ENCODE data around the gene KRT82. TPM values are rescaled to one million over a fixed set of nuclear protein-coding genes. Genes with fewer than 3 reads are reported as not detected.

The KRT82 gene
- total and polyA plus RNA-seq, 2 of the 8 experiments (the other 6 are each of a cell fraction or from before 2014, with no cell fraction given): not detected

DNA sequence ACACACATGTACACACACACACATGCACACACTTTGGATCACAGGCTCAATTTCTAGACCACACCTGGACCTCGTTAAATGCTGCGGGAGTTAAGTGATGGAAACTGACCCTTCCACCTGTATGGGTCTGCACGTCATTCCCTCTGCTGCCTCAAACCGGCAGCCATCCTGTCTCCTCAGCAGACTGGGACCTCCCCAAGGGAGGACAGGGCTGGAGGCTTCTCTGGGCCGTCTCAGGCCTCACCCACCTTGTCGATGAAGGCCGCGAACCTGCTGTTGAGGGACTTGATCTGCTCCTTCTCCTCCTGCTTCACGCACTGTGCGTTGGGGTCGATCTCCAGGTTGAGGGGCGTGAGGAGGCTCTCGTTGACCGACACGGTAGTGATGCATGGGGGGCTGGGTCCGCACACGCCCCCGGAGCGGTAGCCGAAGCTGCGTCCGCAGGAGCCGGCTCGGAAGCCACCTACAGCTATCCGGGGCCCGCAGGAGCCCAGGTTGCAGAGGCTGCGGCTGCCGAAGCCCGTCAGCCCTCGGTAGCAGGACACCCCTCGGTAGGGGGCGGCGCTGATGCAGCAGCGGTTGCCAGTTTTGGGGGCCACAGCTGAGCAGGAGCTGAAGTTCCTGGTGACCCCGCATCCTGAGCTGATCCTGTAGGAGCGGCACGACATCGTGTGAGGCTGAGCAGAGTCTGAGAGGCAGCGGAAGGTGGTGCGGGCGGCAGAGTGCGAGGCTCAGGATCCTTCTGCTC is 39.2 kb downstream of the KRT82 start, which contains the start of gene KRT85:
Gene KRT85, minus strand, starts transcription at position 744 of the 748 bp plus-strand sequence. Its CDS starts 76 bp downstream, at position 668.
- Histone ChIP-seq H3K23me2 (ENCODE audit: low read depth, low read length) (no peaks in the 10 kb centered on the region), H3K4me3 (ENCODE audit: extremely low read depth in 1 of 4, insufficient read depth in 2 of 4, low read depth in 3 of 4, low read length in 4 of 4) (no peak within 1 kb of the TSS), H4K91ac (replicated peaks; ENCODE audit: insufficient read length, low read length) (no peak within 1 kb of the TSS), H4K5ac (ENCODE audit: insufficient read length, low read depth, low read length) (no peak within 1 kb of the TSS), H3K27me3 (replicated peaks in 1 of 4; ENCODE audit: control insufficient read depth in 3 of 4, extremely low read depth in 1 of 4, insufficient read depth in 3 of 4, low read length in 3 of 4) (no peaks in the 10 kb centered on the region), H3K4me2 (ENCODE audit: insufficient read depth in 1 of 2, low read depth in 2 of 2, low read length in 2 of 2) (no peak within 1 kb of the TSS), H3K56ac (replicated peaks; ENCODE audit: insufficient read length, low read depth, low read length) (no peak within 1 kb of the TSS), H3K4ac (replicated peaks; ENCODE audit: insufficient read length, low read depth, low read length) (no peak within 1 kb of the TSS), H3K79me2 (ENCODE audit: control insufficient read depth in 1 of 2, insufficient read depth in 2 of 2, low read length in 2 of 2) (no peaks in the 10 kb centered on the region), H2BK15ac (ENCODE audit: low read length) (no peak within 1 kb of the TSS), H3K9me3 (ENCODE audit: insufficient read depth in 2 of 2, low read depth in 1 of 2, low read length in 1 of 2) (no peaks in the 10 kb centered on the region), H2BK20ac (ENCODE audit: low read length) (no peak within 1 kb of the TSS), H2BK120ac (replicated peaks; ENCODE audit: low read depth, low read length) (no peak within 1 kb of the TSS), H3K14ac (ENCODE audit: insufficient read length) (no peak within 1 kb of the TSS), H3K36me3 (ENCODE audit: control insufficient read depth in 2 of 4, insufficient read depth in 4 of 4, low read length in 3 of 4) (no peaks in the 10 kb centered on the region), H3K4me1 (replicated peaks in 1 of 4; ENCODE audit: control insufficient read depth in 3 of 4, insufficient read depth in 4 of 4, low read length in 3 of 4) (no peaks in the 10 kb centered on the region), H2AFZ (ENCODE audit: low read length) (no peak within 1 kb of the TSS), H4K8ac (ENCODE audit: extremely low read depth, insufficient read depth, low read length) (no peak within 1 kb of the TSS; the same call in 1 of the 2 replicates), H3K23ac (ENCODE audit: insufficient read length) (no peak within 1 kb of the TSS), H3K18ac (ENCODE audit: extremely low read depth, low read length) (no peak within 1 kb of the TSS), H3K79me1 (ENCODE audit: low read depth, low read length) (no peaks in the 10 kb centered on the region), H4K20me1 (replicated peaks in 1 of 2; ENCODE audit: control insufficient read depth in 1 of 2, insufficient read depth in 2 of 2, low read length in 2 of 2) (peaks cover 0 to 2% of the 10 kb centered on the region in 2 experiments), H3K27ac (ENCODE audit: low read depth, low read length) (no peak within 1 kb of the TSS), H2AK5ac (ENCODE audit: low read depth, low read length) (no peak within 1 kb of the TSS; the same call in 1 of the 2 replicates), H2BK12ac (ENCODE audit: low read depth, low read length) (0 out of 2 replicates have a peak within 1 kb of the TSS, but pooled peaks have one; percentile 27), H3K9ac (replicated peaks in 1 of 4; ENCODE audit: extremely low read depth in 1 of 4, low read depth in 3 of 4, low read length in 3 of 4) (no peak within 1 kb of the TSS), H2BK5ac (ENCODE audit: low read depth, low read length) (peak within 1 kb of the TSS; percentile 52; the same call in 1 of the 2 replicates)
- ChIA-PET POLR2A (ENCODE audit: partially characterized antibody) (no interaction called here), CTCF (ENCODE audit: partially characterized antibody) (interaction anchor here (0.8 to 8.6 kb wide), 15 partner anchors 9 to 510 kb away, joined by 3 to 105 read pairs (median 5); partner anchors contain the start of gene KRT84)
- FAIRE-seq (no peak), DNase-seq (ENCODE audit: low read depth in 1 of 2, low spot score in 2 of 2) (no peak)
- WGBS, 2 experiments (ENCODE audit: extremely low coverage in 1 of 2, insufficient coverage in 1 of 2, insufficient read length in 1 of 2, insufficient replicate concordance in 2 of 2, low coverage in 1 of 2, low lambda C conversion rate in 2 of 2, missing lambda C conversion rate in 1 of 2): 88% methylated on average over 35 of the region's 42 CpGs; no CpG with 5 or more reads in 1 of the 2 experiments
- TF ChIP-seq RBBP5 (IDR thresholded peaks at IDR 0.05; ENCODE audit: borderline replicate concordance, low read depth, low read length) (no peak), SRF (IDR thresholded peaks at IDR 0.05; ENCODE audit: low read depth, low read length) (no peak), RXRA (IDR thresholded peaks at IDR 0.05; ENCODE audit: insufficient read depth, low read depth, low read length) (no peak)
- TF ChIP-seq, protein P1, sequence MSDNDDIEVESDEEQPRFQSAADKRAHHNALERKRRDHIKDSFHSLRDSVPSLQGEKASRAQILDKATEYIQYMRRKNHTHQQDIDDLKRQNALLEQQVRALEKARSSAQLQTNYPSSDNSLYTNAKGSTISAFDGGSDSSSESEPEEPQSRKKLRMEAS (IDR thresholded peaks at IDR 0.05): no peak
- TF ChIP-seq, protein P2, sequence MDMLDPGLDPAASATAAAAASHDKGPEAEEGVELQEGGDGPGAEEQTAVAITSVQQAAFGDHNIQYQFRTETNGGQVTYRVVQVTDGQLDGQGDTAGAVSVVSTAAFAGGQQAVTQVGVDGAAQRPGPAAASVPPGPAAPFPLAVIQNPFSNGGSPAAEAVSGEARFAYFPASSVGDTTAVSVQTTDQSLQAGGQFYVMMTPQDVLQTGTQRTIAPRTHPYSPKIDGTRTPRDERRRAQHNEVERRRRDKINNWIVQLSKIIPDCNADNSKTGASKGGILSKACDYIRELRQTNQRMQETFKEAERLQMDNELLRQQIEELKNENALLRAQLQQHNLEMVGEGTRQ (IDR thresholded peaks at IDR 0.05; ENCODE audit: low read length): no peak
- TF ChIP-seq, protein P3, sequence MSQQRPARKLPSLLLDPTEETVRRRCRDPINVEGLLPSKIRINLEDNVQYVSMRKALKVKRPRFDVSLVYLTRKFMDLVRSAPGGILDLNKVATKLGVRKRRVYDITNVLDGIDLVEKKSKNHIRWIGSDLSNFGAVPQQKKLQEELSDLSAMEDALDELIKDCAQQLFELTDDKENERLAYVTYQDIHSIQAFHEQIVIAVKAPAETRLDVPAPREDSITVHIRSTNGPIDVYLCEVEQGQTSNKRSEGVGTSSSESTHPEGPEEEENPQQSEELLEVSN (IDR thresholded peaks at IDR 0.05): no peak
